MG63 (cell line): ENCODE data around the gene RGS13. TPM values are rescaled to one million over a fixed set of nuclear protein-coding genes. Genes with fewer than 3 reads are reported as not detected.

Experiments used
- DNase-seq: peaks from one replicate; pipeline ENCODE4 v3.0.0-alpha.2; 2020
- H3K27me3 ChIP-seq: fragments of 250-450 bp; sonication (Bioruptor Pico); 2 replicates; pipeline ENCODE4 v1.5.1; 2020; ENCODE audit warnings: mild to moderate bottlenecking, moderate library complexity
- H3K36me3 ChIP-seq: fragments of 250-450 bp; sonication (Bioruptor Pico); 2 replicates; pipeline ENCODE4 v1.5.1; 2020; ENCODE audit warnings: mild to moderate bottlenecking, moderate library complexity
- H3K4me3 ChIP-seq: fragments of 250-450 bp; sonication (Bioruptor Pico); 2 replicates; pipeline ENCODE4 v1.5.1; 2020; ENCODE audit warnings: mild to moderate bottlenecking, moderate library complexity
- H3K9me3 ChIP-seq: fragments of 250-450 bp; sonication (Bioruptor Pico); 2 replicates; pipeline ENCODE4 v1.5.1; 2020; ENCODE audit warnings: mild to moderate bottlenecking, moderate library complexity
- total RNA-seq: library from RNA; depleted of rRNA; stranded (reverse); fragments of >200 nt; shearing (Covaris generic); gene quantifications from 2 replicates; pipeline ENCODE4 v1.2.3, GENCODE V29; 2014; ENCODE audit warnings: low replicate concordance; rRNA removed

Gene RGS13, protein sequence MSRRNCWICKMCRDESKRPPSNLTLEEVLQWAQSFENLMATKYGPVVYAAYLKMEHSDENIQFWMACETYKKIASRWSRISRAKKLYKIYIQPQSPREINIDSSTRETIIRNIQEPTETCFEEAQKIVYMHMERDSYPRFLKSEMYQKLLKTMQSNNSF
- not detected in 2 replicates for total RNA-seq

DNA sequence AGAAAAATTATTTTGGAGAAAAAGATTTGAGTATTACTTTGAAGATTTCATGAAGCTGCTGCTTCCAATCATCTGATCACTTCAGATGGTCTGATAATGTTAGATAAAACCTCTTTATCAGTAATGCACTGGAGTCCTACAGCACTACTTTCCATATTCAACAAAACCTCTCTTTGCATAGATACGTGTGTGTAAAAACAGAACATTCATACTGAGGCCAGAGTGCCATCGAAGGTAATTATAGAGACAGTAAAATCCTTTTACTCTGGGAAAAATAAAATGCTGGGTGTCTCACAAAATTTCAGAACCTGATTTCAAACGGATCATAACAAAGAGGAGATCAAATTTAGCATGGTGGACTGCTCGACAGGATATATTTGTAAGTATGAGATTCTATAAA, at the start of gene RGS13:
TSS of gene RGS13 (plus strand) at position 209 of the 400 bp plus-strand sequence. CDS start 8,188 bp downstream, outside the sequence.
- Histone ChIP-seq H3K27me3 (no peaks in the 10 kb centered on the region), H3K9me3 (no peaks in the 10 kb centered on the region), H3K36me3 (no peaks in the 10 kb centered on the region), H3K4me3 (no peak within 1 kb of the TSS)
- no peak for DNase-seq

DNA sequence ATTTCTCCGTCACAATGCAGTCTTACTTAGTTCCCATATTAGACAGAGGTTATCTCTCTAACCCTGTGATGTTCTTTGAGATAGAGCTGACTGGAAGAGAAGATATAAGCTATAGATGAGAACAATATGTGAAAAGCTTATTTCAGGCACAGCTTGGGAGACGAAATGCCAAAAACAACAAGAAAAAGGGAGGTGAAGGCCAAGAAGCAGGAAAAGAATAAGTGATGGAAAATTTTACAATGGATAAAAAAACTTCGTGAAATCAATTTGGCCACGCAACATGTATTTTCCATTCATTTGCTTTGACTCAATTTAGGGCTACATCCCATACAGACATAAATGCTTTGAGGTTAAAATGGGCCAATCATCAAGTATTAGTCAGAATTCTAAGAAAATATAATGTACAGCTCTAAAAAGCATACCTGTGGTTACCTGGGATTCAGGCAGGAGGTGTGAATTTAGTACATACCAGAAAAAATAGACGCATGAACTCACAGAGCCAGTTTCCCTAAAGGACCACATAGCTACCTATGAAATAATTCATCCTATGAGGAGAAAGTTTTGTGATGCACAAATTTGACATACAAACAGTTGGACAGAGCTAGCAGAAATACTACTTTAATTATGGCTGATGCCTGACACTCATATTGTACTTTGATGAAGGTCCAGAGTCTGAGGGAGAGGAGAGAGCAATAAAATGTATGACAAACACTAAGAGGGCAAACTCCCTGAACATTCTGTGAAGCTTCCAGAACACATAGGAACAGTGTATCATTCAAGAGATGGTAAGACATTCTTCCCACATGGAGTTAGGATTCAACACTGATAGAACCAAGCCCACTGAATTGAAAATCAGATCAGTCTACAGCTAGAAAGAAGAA, 48.3 kb upstream of the RGS13 start:
- no peak for DNase-seq
- Histone ChIP-seq H3K27me3 (no peaks in the 10 kb centered on the region), H3K9me3 (no peaks in the 10 kb centered on the region), H3K4me3 (no peak overlapping the region), H3K36me3 (no peaks in the 10 kb centered on the region)

DNA sequence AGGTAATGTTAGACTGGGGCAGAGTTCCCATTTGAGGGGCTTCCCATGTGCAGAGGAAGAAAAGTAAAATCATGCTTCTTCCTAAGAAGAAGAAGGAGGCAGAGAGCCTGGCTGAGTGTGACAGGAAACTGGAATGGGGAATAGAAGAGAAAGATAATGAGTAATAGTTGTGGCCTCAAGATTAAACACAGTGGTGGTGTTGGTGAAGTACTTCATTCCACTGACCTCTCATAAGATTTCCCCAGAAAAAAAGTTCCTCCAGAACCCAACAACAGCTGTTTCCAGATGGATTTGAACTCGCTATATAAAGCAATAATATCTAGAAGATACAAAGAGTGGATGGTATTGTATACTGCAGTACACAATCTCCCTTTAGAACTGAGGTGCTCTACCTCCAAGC, 47.4 kb upstream of the RGS13 start:
- Histone ChIP-seq H3K4me3 (no peak overlapping the region), H3K36me3 (no peaks in the 10 kb centered on the region), H3K9me3 (no peaks in the 10 kb centered on the region), H3K27me3 (no peaks in the 10 kb centered on the region)
- DNase-seq, result no peak

DNA sequence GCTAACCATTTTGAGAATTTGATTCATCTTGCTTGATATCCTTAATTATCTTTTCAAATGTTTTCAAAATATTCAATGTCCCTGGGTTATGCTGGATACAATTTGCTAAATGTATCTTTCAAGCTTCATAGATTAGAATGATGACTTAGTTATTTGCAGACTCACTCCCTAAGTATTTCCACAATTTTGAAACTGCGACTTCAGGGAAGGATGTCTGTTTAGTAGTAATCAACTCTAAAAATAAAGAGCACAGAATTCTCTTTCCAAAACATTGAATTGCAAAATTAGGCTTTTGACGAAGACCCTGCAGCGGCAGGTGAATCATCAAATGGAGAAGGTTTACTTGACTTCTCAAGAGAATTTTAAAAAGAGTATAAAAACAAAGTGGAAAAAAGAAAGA, 46.1 kb upstream of the RGS13 start:
- no peak overlapping the region for H3K4me3 ChIP-seq
- no peaks in the 10 kb centered on the region for H3K27me3 ChIP-seq
- DNase-seq, result no peak
- H3K36me3 ChIP-seq, result no peaks in the 10 kb centered on the region
- H3K9me3 ChIP-seq, result no peaks in the 10 kb centered on the region

DNA sequence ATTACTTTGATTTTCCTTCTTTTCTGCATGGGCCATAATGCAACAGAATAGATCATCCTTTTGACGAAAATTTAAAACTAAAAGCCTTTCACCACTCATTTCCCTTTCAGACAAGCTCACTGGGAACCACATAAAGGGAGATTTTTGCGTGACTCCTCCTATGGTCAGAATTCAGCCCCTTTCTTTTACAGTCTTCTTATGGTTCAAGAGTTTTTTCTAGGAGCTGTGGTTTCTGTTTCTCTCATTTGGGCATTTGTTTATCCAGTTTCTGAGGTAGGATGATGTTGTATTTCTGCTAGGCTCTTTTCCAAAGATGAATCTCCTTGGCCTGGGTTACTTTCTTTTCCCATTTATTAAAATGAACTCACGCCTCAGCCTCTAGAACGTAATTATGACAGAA, 43.4 kb upstream of the RGS13 start:
- H3K27me3 ChIP-seq, result no peaks in the 10 kb centered on the region
- DNase-seq, result no peak
- no peaks in the 10 kb centered on the region for H3K36me3 ChIP-seq
- H3K9me3 ChIP-seq, result no peaks in the 10 kb centered on the region
- H3K4me3 ChIP-seq, result no peak overlapping the region

DNA sequence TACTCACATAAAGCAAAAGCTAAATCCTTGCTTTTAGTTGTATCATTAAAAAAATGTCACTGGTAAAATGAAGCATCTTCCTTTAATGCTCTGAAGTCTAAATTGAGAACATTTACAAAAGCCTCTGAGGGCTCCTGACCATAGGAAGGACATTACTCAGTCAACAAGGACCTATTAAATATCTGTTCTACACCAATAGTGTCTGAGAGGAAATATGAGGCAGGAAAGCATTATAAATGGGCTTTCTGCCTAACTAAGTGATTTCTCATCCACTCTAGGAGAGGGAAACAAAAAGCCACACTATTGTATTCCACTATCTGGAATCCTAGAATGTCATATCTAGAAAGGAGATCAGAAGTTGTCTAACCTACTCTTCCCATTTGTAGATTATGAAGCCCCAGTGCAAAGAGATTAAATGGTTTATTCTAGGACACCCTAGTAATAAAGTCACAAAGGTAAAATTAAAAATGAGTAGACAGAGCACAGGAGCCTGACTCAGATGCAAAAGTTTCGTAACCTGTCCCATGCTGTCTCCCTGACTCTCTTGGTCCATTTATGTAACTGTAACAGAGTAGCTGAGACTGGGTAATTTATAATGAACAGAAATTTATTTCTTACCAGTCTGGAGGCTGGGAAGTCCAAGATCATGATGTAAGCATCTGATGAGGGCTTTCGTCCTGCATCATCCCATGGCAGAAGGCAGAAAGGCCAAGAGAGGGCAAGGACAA, 42.8 kb upstream of the RGS13 start:
- Histone ChIP-seq H3K36me3 (no peaks in the 10 kb centered on the region), H3K4me3 (no peak overlapping the region), H3K9me3 (no peaks in the 10 kb centered on the region), H3K27me3 (no peaks in the 10 kb centered on the region)
- no peak for DNase-seq

DNA sequence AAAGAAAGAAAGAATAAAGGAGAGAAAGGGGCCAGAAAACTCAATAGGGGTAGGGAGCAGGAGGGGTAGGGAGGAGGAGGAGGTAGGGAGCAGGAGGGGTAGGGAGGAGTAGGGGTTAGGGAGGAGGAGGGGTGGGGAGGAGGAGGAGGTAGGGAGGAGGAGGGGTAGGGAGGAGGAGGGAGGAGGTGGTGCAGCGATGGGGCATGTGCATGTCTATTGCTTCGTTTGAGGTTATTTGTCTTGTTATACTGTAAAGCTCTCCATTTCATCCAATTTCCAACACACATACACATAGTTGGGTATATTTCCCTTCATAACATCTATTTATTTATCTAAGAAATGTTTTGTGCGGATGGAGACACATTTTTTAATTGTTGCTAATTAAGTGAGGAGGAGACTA, 40.6 kb upstream of the RGS13 start:
- no peak overlapping the region for H3K4me3 ChIP-seq
- no peak for DNase-seq
- H3K36me3 ChIP-seq, result no peaks in the 10 kb centered on the region
- no peaks in the 10 kb centered on the region for H3K27me3 ChIP-seq
- no peaks in the 10 kb centered on the region for H3K9me3 ChIP-seq

DNA sequence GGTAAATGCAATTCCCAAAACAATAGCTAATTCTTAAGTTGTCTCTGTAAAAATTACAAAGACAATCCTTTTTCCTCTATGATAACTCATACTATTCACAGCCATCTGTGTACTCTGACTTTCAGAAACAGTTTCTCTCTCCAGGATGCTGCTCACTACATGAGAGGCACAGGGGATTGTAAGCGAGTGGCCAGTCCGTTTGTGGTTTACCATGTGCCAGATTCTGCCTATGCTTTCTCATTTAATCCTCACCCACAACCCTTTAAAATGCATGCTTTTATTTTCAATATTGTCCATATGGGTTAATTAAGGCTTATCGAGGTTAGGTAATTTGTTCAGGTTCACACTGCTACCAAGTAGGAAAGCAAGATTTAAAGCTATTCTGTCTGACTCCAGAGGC, 37.4 kb upstream of the RGS13 start:
- no peak for DNase-seq
- Histone ChIP-seq H3K4me3 (no peak overlapping the region), H3K36me3 (no peaks in the 10 kb centered on the region), H3K27me3 (no peaks in the 10 kb centered on the region), H3K9me3 (no peaks in the 10 kb centered on the region)

DNA sequence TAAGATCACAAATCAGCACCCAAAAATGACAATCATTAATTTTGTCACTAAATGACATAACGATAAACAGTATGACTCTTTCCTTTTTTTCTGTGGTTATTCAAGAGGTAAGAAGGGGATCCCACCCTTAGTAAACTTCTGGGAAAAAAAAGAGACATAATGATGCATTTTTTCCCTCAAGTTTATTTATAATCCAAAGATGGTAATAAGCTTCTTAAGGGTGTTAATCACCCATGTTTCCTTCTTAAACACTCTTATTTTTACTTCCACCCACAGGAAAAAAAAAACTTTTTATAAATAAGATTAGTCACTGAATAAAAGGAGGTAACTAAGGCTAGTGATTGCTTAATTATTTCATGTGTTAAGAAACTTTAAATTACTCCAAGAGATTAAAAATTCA, 35.7 kb upstream of the RGS13 start:
- H3K4me3 ChIP-seq, result no peak overlapping the region
- no peak for DNase-seq

DNA sequence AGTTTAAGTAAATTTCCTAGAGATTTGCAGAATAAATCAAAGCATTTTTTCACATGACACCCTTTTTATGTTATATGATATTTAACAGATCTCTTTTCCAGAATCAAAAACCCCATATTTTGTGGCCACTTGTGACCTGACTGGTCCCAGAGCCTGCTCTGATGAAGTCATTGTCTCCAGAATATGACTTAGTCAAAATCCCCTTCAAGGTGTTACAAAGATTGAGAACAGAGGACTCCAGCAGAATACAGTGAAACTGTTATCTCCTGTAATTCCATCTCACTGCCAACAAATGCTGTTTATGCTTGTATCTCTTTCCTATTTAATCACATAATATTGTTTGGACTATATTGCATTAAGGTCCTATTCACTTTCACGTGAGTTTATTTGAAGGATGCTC, 34.8 kb upstream of the RGS13 start:
- no peak for DNase-seq
- no peaks in the 10 kb centered on the region for H3K9me3 ChIP-seq
- H3K4me3 ChIP-seq, result no peak overlapping the region
- no peaks in the 10 kb centered on the region for H3K36me3 ChIP-seq
- no peaks in the 10 kb centered on the region for H3K27me3 ChIP-seq

More for the DNA sequence above, 35.7 kb upstream of the RGS13 start:
- H3K9me3 ChIP-seq, result no peaks in the 10 kb centered on the region
- H3K36me3 ChIP-seq, result no peaks in the 10 kb centered on the region
- H3K27me3 ChIP-seq, result no peaks in the 10 kb centered on the region

DNA sequence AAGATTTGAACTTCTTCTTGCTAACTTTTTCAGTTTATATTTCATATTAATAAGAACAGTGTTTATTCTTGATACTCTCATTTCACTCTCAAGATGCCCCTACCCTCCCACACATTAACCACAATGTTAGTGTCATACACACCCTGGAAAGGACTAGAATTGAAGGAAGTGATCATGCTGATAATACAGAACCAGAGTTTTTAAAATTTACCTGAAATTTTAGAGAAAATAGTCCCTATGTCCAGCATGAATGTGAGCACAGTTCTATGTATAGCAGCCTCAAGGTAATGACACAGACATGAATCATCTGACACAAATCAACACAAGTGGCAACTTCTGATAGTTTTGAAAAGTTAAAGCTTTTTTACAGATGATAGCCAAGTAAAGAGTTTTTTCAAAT, 34.4 kb upstream of the RGS13 start:
- Histone ChIP-seq H3K36me3 (no peaks in the 10 kb centered on the region), H3K4me3 (no peak overlapping the region), H3K9me3 (no peaks in the 10 kb centered on the region), H3K27me3 (no peaks in the 10 kb centered on the region)
- no peak for DNase-seq

DNA sequence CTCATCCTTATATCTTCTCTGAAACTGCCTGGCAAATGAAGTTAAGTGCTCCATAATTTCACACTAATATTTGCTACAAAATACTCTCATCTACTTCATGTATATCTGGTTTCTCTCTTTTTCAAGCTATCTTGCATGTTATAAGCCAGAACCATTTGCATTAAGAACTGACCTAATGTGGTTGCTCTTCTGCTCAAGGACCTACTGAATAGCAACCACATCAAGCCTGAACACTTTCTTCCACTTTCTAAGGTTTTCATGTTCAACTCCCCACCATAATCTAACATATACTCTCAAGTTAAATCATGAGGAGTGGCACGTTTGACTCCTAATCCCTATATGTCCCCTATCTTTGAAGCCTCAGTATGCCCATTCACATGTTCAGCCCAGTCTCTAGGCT, 33.2 kb upstream of the RGS13 start:
- H3K27me3 ChIP-seq, result no peaks in the 10 kb centered on the region
- no peaks in the 10 kb centered on the region for H3K36me3 ChIP-seq
- no peak for DNase-seq
- H3K9me3 ChIP-seq, result no peaks in the 10 kb centered on the region
- no peak overlapping the region for H3K4me3 ChIP-seq

DNA sequence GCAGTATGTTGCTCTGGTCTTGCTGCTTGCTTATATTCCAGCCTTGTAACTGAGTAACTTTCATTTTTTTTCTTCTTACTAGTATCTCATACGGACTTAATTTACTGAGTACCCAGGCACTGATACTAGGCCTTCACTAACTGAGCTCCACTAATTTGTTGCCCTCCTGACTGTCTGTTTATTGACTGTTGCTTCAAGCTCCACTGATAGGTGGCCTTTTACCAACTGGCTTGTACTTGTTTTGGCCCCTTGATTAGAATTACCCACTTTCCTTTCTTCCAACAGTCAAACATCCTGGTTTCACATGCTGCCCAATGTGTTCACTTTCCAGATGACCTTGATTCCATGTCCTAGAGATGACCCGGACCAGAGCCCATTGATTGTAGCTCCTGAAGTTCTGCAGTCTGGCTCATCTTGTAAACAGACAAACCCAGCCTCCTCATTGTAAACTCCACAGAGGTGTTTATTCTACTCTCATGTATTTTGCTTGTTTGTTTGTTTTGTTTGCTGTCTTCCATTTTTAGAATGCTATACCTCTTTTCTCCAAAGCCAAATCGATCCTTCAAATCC, 32.6 kb upstream of the RGS13 start:
- Histone ChIP-seq H3K9me3 (no peaks in the 10 kb centered on the region), H3K27me3 (no peaks in the 10 kb centered on the region), H3K36me3 (no peaks in the 10 kb centered on the region), H3K4me3 (no peak overlapping the region)
- DNase-seq, result no peak

DNA sequence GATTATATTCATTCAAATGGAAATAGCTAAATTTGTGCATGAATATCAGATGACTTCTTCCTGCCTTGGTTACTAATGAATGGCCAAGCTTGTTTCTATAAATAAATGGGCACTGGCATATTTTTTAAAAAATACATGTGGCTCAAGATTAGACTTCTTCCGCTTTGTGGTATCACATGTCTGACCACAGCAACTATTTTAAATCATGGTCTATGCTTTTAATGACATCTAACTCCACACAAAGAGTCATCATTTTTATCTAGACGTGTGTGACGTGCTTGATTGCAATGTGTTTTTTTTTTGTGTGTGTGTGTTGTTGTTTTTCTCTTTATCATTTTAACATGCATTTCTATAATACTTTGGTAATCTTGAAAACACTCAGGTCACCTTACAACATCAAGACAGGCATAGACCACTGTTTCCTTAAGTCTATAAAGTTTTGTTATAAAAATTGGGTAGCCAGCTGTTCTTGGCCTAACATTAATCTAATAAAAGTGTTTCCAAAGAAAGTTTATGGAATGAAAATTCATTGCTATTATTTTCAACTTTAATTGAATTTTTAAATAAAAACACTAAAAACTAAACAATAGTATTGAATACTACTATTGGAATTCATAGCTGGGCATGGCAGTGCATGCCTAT, 30.8 kb upstream of the RGS13 start:
- Histone ChIP-seq H3K27me3 (no peaks in the 10 kb centered on the region), H3K4me3 (no peak overlapping the region), H3K36me3 (no peaks in the 10 kb centered on the region), H3K9me3 (no peaks in the 10 kb centered on the region)
- no peak for DNase-seq

DNA sequence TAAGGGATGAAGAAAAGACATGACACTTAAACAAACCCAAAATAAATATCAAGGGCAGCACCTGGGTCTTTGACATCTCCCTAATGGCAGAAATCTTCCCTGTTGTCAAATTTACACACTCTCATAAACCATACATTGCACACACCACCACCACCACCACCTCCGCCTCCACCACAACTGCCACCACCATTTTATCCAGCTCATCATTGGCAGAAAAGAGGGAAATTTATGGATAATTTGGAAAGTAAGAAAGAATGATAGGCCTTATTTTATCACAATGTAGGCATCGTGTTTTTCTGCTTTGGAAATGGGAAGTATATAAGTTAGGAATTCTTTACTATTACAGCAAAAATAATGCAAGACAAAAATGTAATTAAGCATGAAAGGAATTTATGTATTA, 27.3 kb upstream of the RGS13 start:
- H3K4me3 ChIP-seq, result no peak overlapping the region
- H3K36me3 ChIP-seq, result no peaks in the 10 kb centered on the region
- no peaks in the 10 kb centered on the region for H3K9me3 ChIP-seq
- H3K27me3 ChIP-seq, result no peaks in the 10 kb centered on the region
- no peak for DNase-seq

DNA sequence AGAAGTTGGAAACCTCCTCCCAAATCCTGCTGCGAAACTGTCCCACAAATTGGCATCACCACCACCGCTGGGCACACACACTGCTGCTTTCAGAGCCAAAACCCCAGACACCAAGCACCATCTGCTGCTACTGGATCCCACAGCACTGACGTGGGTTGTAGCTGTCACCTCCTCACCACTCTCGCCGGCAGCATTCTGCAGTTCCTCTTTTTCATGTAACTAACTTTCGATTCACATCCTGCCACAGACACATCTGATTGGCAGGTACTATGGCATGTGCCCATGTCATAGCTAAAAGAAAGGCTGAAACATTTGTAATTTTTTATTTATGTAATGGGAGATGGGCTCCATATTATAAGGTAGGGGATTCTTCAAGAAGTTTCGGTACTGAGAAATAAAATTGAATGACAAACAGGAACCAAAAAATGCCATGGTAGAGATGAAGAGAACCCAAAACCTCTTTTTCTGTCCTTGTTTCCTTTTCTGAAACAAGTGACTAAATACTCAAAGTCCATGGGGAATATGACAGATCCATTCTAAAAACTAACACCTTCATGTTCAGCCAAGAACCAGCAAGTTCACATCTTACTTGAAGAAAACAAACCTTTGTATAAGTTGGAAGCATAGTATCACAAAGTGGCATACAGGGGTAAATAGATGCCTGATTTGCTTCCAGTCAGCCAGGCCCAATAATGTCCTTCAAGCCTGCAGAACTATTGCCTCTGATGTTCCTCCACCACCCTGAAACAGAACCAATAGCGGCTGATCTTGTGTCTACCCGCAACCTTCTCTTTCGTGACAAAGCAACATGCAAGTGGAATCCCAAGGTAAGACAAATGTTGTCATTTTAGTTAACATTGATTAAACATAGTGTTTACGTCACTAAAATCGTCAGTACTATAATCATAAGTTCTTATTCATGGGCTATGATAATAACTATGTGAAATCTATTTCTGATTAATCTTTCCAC, 26.6 kb upstream of the RGS13 start:
- Histone ChIP-seq H3K36me3 (no peaks in the 10 kb centered on the region), H3K27me3 (no peaks in the 10 kb centered on the region), H3K9me3 (no peaks in the 10 kb centered on the region), H3K4me3 (no peak overlapping the region)
- peak; percentile 2 for DNase-seq
